ENCODE measurements around the gene ARRB1. TPM values are rescaled to one million over a fixed set of nuclear protein-coding genes. Genes with fewer than 3 reads are reported as not detected.

ARRB1 gene
- total and polyA plus RNA-seq, 9 of the 15 experiments (the other 6 are each of a cell fraction or from before 2014, with no cell fraction given): 6.6 to 45.4 (median 28.5) TPM

DNA sequence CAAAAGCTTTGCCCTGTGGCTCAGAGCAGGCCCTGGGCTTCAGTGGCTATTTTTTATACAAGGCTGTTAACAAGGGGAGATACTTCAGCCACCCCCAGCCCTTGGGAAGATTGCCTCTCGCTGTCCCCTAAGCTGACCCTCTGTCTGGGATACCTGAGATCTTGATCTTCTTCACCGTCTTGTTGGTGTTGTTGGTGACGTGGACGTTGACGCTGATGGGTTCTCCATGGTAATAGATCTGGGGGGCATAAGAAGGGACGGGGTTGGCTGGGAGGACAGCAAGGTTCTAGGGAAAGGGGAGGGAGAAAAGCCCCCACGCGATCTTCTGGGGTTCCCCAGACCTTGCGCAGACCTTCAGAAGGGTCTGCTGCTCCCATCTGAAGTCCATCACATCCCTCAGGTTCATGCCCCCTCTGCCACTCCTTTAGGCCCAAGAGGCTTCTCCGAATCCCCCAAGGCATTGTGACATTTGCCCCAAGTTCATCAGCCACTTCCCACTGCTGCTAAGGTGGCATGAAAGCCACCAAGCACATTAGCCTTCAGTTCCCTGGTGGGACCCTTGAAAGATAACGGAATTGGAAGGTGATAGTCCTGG lies 74.2 kb downstream of the ARRB1 start (continued):
- TF ChIP-seq, protein P1, sequence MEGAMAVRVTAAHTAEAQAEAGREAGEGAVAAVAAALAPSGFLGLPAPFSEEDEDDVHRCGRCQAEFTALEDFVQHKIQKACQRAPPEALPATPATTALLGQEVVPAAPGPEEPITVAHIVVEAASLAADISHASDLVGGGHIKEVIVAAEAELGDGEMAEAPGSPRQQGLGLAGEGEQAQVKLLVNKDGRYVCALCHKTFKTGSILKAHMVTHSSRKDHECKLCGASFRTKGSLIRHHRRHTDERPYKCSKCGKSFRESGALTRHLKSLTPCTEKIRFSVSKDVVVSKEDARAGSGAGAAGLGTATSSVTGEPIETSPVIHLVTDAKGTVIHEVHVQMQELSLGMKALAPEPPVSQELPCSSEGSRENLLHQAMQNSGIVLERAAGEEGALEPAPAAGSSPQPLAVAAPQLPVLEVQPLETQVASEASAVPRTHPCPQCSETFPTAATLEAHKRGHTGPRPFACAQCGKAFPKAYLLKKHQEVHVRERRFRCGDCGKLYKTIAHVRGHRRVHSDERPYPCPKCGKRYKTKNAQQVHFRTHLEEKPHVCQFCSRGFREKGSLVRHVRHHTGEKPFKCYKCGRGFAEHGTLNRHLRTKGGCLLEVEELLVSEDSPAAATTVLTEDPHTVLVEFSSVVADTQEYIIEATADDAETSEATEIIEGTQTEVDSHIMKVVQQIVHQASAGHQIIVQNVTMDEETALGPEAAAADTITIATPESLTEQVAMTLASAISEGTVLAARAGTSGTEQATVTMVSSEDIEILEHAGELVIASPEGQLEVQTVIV (CRISPR knock-in tag; IDR thresholded peaks at IDR 0.05; ENCODE audit: borderline replicate concordance): no peak
- TF ChIP-seq THRAP3 (IDR thresholded peaks at IDR 0.05; ENCODE audit: borderline replicate concordance): no peak

DNA sequence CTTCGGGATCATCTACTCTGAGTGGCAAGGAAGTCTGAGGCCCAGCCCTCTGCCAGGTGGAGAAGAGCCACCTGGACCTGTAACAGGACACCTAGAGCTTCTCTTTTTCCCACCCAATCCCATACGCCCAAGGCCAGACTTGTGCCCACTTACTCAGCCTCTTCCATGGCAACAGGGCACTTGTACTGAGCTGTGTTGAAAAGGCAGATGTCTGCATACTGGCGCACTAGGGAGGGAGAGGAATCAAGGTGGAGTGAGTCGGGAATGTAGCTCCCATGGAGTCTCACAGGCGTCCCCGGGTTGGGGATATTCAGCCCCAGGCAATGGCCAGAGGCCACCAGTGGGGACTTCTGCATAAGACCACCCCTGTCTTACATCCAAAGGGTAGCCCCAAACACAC lies 74.8 kb downstream of the ARRB1 start:
- Histone ChIP-seq H3K9me1 (ENCODE audit: control insufficient read depth, insufficient read depth, low read length) (peaks cover 4% of the 10 kb centered on the region), H3K27ac (ENCODE audit: extremely low read depth, low read depth, low read length) (no peak overlapping the region), H3K36me3 (ENCODE audit: control insufficient read depth, insufficient read depth, low read length) (peaks cover 80% of the 10 kb centered on the region), H3K9me3 (replicated peaks; ENCODE audit: control insufficient read depth, insufficient read depth, low read depth, low read length) (no peaks in the 10 kb centered on the region), H3K4me3 (no peak overlapping the region), H3K4me1 (replicated peaks in 1 of 2; ENCODE audit: control insufficient read depth in 2 of 2, insufficient read depth in 2 of 2, low read length in 2 of 2) (peaks cover 0 to 3% of the 10 kb centered on the region in 2 experiments; a peak in 1 of 5 replicates), H3K4me2 (ENCODE audit: insufficient read depth, low read length) (no peak overlapping the region), H2AFZ (ENCODE audit: low read depth, low read length) (no peak overlapping the region), H3K79me2 (ENCODE audit: control insufficient read depth, insufficient read depth, low read length) (no peaks in the 10 kb centered on the region), H4K20me1 (replicated peaks; ENCODE audit: control insufficient read depth, insufficient read depth, low read length) (0 out of 2 replicates have a peak, but pooled peaks cover 2% of the 10 kb centered on the region), H3K9ac (ENCODE audit: insufficient read depth in 1 of 2, low read depth in 2 of 2, low read length in 2 of 2) (no peak overlapping the region), H3K27me3 (ENCODE audit: control insufficient read depth in 2 of 2, insufficient read depth in 2 of 2, low read length in 2 of 2) (no peaks in the 10 kb centered on the region)
- WGBS (ENCODE audit: insufficient coverage, low coverage, missing lambda C conversion rate): 71% methylated on average over 5 of the region's 6 CpGs
- no peak for DNase-seq (ENCODE audit: extremely low read depth in 1 of 4, low spot score in 3 of 4)
- BruUV-seq (replicated peaks): no TSS peak
- no peak for ATAC-seq
- in situ Hi-C loops (cut with MboI): loop anchor here (5.0 kb wide), 1 partner anchor 106 kb away; no protein-coding TSS in a partner anchor
- CTCF ChIA-PET (ENCODE audit: low intra/inter-chr PET ratio): no interaction called here
- intact Hi-C loops (cut with micrococcal nuclease): no loop called here
- no peak for FAIRE-seq
- no peak for TF ChIP-seq SNRNP70 (optimal IDR thresholded peaks at IDR 0.05; ENCODE audit: low read depth, low read length)
- TF ChIP-seq, protein P2, sequence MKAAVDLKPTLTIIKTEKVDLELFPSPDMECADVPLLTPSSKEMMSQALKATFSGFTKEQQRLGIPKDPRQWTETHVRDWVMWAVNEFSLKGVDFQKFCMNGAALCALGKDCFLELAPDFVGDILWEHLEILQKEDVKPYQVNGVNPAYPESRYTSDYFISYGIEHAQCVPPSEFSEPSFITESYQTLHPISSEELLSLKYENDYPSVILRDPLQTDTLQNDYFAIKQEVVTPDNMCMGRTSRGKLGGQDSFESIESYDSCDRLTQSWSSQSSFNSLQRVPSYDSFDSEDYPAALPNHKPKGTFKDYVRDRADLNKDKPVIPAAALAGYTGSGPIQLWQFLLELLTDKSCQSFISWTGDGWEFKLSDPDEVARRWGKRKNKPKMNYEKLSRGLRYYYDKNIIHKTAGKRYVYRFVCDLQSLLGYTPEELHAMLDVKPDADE (conservative IDR thresholded peaks at IDR 0.05; ENCODE audit: control insufficient read depth, low read depth, low read length): no peak
- TF ChIP-seq TRIM24 (IDR thresholded peaks at IDR 0.05): no peak
- TF ChIP-seq TCF7 (IDR thresholded peaks at IDR 0.05; ENCODE audit: borderline replicate concordance): no peak
- TF ChIP-seq JUN (IDR thresholded peaks at IDR 0.05; ENCODE audit: borderline replicate concordance, low read depth, low read length): no peak
- TF ChIP-seq JUN (CRISPR knock-in tag; IDR thresholded peaks at IDR 0.05; ENCODE audit: borderline replicate concordance): no peak
- TF ChIP-seq ZZZ3 (IDR thresholded peaks at IDR 0.05): no peak
- POLR2A ChIA-PET: interaction anchor here (0.6 to 2.3 kb wide), 3 partner anchors 14 to 124 kb away, joined by 3 to 7 read pairs (median 3); no protein-coding TSS in a partner anchor
